Esophagus squamous epithelium (tissue), 5 donors: Measurements from ENCODE around the gene ATP2B3. TPM values are rescaled to one million over a fixed set of nuclear protein-coding genes. Genes with fewer than 3 reads are reported as not detected.

ENCODE experiments used
- DNase-seq: peaks from one replicate; lab custom pipeline; 2025; lab: John Stamatoyannopoulos, UW
- H3K27ac ChIP-seq, 4 donors: fragments of 200-600 bp; sonication (generic); one replicate each; pipeline ENCODE4 v1.5.1; 2016 to 2019; ENCODE audit warnings: mild to moderate bottlenecking in 1 of 4
- H3K27me3 ChIP-seq, 4 donors: fragments of 200-600 bp; sonication (generic); 1 replicate in 3 of 4; 2 replicates in 1 of 4; pipeline versions ENCODE4 v1.5.1 to v1.6.0; 2017 to 2021; ENCODE audit warnings: antibody characterized with exemption in 1 of 4
- H3K36me3 ChIP-seq, 3 donors: fragments of 200-600 bp; sonication (generic); one replicate each; pipeline ENCODE4 v1.5.1; 2016 to 2019
- H3K4me1 ChIP-seq, 3 donors: fragments of 200-600 bp; sonication (generic); one replicate each; pipeline ENCODE4 v1.5.1; 2017 to 2019
- H3K4me3 ChIP-seq, 4 donors: fragments of 200-600 bp; sonication (generic); 1 replicate in 3 of 4; 2 replicates in 1 of 4; pipeline ENCODE4 v1.5.1; 2016 to 2019; ENCODE audit warnings: mild to moderate bottlenecking in 2 of 4, moderate library complexity in 1 of 4
- H3K9me3 ChIP-seq, 3 donors: fragments of 200-600 bp; sonication (generic); one replicate each; pipeline ENCODE4 v1.5.1; 2016 to 2019
- POLR2A ChIP-seq, 4 donors: fragments of 450-650 bp; IDR thresholded peaks; one replicate each; pipeline ENCODE4 v1.6.1; 2017; ENCODE audit warnings: antibody characterized with exemption in 4 of 4, mild to moderate bottlenecking in 4 of 4, moderate library complexity in 3 of 4
- WGBS, 2 donors: methylation state at CpG; one replicate each; pipeline ENCODE4 v1.1.5; 2018; 5-methylcytosine and 5-hydroxymethylcytosine counted together
- intact Hi-C: fragments of 100-400 bp; cut with DNase I; formaldehyde crosslinking; loops from one replicate; pipeline ENCODE4 v1.15.0; 2022
- total RNA-seq, 4 donors: library from RNA; depleted of rRNA; stranded (reverse); fragments of >200 nt; gene quantifications; one replicate each; pipeline ENCODE4 v1.1.0, GENCODE V29; 2016
- TF ChIP-seq, protein P1 (sequence below), 6 experiments: fragments of 450-650 bp in 4 of 6; fragments of 200-600 bp in 2 of 6; sonication (generic) in 2 of 6; IDR thresholded peaks; one replicate each; pipeline ENCODE4 v1.5.1; 2016 to 2019; ENCODE audit warnings: antibody characterized with exemption in 6 of 6, mild to moderate bottlenecking in 4 of 6, moderate library complexity in 4 of 6
- donor health status: DM: yes; HTN: yes; CAD: no.

ATP2B3 gene
- total RNA-seq, 4 donors from 2014 or later, result not detected

DNA sequence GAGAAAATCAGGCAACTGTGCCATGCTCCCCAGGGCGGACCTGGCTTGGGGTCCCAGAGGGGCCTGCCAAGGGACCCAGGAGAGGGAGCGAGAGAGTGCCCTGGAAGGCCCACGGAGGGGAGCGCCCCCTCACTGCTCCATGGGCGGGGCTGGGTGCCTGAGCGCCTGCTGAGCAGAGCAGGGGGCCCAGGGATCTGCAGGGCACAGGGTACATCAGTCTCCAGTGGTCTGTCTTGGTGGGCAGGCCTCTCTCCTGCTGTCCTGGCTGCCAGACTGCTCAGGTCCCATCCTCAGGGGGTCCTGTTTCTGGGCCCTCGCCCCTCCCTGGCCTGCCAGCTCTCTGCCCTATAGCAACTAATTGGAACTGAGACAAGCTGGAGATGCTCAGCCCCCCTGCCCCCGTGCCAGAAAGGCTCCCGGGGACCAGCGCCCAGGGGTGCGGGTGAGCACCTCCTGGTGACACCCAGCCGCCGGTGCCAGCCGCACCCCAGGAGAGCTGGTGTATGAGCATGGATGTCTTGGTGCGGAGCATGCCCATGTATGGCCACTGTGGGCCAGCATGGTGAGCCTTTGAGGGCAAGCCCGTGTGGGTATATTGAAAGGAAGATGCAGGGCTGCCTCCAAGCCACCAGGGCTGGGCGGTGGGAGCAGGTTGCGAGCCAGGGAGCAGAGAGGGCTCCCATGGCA, 21.4 kb upstream of the ATP2B3 start:
- Histone ChIP-seq H3K4me1 (peaks cover 0 to 58% (median 7%) of the 10 kb centered on the region in 3 donors), H3K4me3 (peak overlapping the region in 3 of 4 donors; percentile 26 to 57 (median 30))

DNA sequence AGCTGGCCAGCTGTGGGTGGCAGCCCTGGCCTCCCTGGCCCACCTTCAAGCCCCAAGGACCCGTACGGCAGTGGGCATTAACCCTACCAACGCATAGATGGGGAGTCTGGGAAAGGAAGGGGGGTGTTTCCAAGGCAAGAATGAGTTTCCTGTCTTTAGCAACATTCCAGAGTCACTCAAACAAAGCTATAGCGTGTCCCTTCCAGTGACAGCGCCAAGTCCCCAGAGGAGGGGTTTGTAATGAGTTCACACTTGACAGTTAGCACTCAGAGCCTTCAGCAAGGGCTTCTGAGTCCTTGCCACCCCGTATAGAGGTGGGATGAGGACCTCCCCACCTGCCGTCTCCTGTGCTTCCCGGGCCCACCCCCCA, 20.9 kb upstream of the ATP2B3 start:
- intact Hi-C loops, result no loop called here
- H3K27ac ChIP-seq, result peak overlapping the region in 2 of 4 donors; percentile 52 to 64
- no peaks in the 10 kb centered on the region for H3K9me3 ChIP-seq
- H3K4me1 ChIP-seq, result peaks cover 0 to 60% (median 5%) of the 10 kb centered on the region in 3 donors
- H3K27me3 ChIP-seq, result peaks cover 0 to 13% (median 0%) of the 10 kb centered on the region in 4 donors
- H3K36me3 ChIP-seq, result no peaks in the 10 kb centered on the region
- no peak for DNase-seq
- 43 to 52% methylated on average over 2 to 3 of the region's 8 CpGs for WGBS, 2 donors
- TF ChIP-seq, protein P1, sequence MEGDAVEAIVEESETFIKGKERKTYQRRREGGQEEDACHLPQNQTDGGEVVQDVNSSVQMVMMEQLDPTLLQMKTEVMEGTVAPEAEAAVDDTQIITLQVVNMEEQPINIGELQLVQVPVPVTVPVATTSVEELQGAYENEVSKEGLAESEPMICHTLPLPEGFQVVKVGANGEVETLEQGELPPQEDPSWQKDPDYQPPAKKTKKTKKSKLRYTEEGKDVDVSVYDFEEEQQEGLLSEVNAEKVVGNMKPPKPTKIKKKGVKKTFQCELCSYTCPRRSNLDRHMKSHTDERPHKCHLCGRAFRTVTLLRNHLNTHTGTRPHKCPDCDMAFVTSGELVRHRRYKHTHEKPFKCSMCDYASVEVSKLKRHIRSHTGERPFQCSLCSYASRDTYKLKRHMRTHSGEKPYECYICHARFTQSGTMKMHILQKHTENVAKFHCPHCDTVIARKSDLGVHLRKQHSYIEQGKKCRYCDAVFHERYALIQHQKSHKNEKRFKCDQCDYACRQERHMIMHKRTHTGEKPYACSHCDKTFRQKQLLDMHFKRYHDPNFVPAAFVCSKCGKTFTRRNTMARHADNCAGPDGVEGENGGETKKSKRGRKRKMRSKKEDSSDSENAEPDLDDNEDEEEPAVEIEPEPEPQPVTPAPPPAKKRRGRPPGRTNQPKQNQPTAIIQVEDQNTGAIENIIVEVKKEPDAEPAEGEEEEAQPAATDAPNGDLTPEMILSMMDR (IDR thresholded peaks at IDR 0.05), result no peak
- TF ChIP-seq POLR2A (IDR thresholded peaks at IDR 0.05), result no peak
- H3K4me3 ChIP-seq, result peak overlapping the region in 3 of 4 donors; percentile 26 to 57 (median 30)

More for the DNA sequence above, 21.4 kb upstream of the ATP2B3 start:
- DNase-seq, result no peak
- Histone ChIP-seq H3K27ac (peak overlapping the region in 2 of 4 donors; percentile 52 to 64), H3K27me3 (peaks cover 0 to 13% (median 0%) of the 10 kb centered on the region in 4 donors), H3K36me3 (no peaks in the 10 kb centered on the region), H3K9me3 (no peaks in the 10 kb centered on the region)
- TF ChIP-seq POLR2A (IDR thresholded peaks at IDR 0.05), result no peak
- intact Hi-C loops, result no loop called here
- WGBS, 2 donors, result 95% methylated on average over 4 of the region's 18 CpGs; no CpG with 5 or more reads in 1 of the 2 donors

DNA sequence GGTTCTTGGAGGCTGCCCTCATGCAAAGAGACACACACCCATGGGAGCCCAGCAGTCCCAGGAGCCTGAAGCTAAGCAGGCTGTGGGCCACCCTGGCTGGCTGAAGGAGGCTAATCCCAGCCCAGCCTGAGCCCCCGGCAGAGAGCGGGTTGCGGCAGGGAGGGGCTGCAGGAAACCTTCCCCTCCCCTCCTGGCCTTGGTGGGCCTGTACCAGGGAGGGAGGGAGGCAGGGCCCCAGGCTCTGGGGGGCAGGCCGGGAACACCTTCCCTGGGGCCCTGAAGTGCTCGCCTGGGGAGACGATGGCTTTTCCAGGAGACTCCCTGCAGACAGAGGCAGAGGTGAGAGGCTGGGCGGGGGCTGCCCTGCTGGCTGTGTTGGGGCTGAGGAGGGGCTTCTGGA, 19.0 kb upstream of the ATP2B3 start:
- TF ChIP-seq, protein P1 (IDR thresholded peaks at IDR 0.05), result no peak
- TF ChIP-seq POLR2A (IDR thresholded peaks at IDR 0.05), result no peak
- WGBS, 2 donors, result 90% methylated on average over 2 of the region's 7 CpGs; no CpG with 5 or more reads in 1 of the 2 donors
- Histone ChIP-seq H3K9me3 (no peaks in the 10 kb centered on the region), H3K4me3 (no peak overlapping the region), H3K27ac (no peak overlapping the region), H3K4me1 (peaks cover 0 to 71% (median 4%) of the 10 kb centered on the region in 3 donors), H3K36me3 (no peaks in the 10 kb centered on the region), H3K27me3 (peaks cover 0 to 13% (median 0%) of the 10 kb centered on the region in 4 donors)
- intact Hi-C loops, result no loop called here
- DNase-seq, result no peak

DNA sequence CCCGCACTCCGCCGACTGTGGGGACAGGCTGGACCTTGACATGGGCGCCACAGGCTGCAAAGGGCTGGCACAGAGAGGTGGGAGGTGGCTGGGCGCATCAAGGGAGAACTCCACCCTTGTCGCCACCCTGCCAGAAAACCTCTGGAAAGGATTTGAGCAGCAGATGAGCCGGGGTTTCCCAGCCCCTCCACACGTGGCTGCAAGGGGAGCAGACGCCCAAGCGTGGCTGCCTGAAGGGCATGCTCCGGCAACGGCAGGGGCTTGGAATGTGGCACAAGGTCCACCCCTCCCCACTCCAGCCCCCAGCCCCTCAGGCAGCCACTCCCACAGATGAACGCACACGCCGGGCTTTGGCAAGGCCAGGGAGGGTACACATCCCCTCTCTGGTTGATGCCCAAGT, 18.1 kb upstream of the ATP2B3 start:
- Histone ChIP-seq H3K4me1 (peaks cover 0 to 62% (median 4%) of the 10 kb centered on the region in 3 donors), H3K9me3 (no peaks in the 10 kb centered on the region), H3K27ac (no peak overlapping the region), H3K4me3 (no peak overlapping the region), H3K27me3 (peaks cover 0 to 10% (median 0%) of the 10 kb centered on the region in 4 donors), H3K36me3 (no peaks in the 10 kb centered on the region)
- DNase-seq, result no peak
- intact Hi-C loops, result no loop called here
- WGBS, 2 donors, result 50% methylated on average over 2 of the region's 15 CpGs; no CpG with 5 or more reads in 1 of the 2 donors
- TF ChIP-seq, protein P1 (IDR thresholded peaks at IDR 0.05), result no peak

DNA sequence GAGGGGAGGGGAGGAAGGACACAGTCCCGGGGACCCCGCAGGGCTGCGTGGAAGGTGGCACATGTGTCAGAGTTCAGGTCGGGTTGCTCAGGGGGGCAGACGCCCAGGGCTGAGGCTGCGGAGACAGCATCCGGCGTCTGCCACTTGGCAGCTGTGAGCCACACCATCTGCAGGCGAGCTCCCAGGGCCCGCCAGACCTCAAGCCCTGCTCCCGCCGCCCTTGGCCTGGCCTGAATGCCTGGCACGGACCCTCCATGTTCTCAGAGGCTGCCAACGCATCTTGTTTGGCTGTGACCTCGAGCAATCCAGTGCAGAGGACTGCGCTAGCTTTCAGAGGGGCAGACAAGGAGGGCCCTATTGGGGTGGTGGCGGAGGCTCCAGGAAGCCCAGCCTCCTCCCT, 17.6 kb upstream of the ATP2B3 start:
- intact Hi-C loops, result loop anchor here (10.0 kb wide), 1 partner anchor 465 kb away; no protein-coding TSS in a partner anchor
- WGBS, 2 donors, result 33 to 49% methylated on average over 3 to 4 of the region's 17 CpGs
- TF ChIP-seq POLR2A (IDR thresholded peaks at IDR 0.05), result no peak
- TF ChIP-seq, protein P1 (IDR thresholded peaks at IDR 0.05), result no peak
- H3K4me1 ChIP-seq, result peaks cover 0 to 57% (median 4%) of the 10 kb centered on the region in 3 donors
- H3K4me3 ChIP-seq, result no peak overlapping the region
- H3K36me3 ChIP-seq, result no peaks in the 10 kb centered on the region
- no peak overlapping the region for H3K27ac ChIP-seq
- DNase-seq, result no peak
- no peaks in the 10 kb centered on the region for H3K9me3 ChIP-seq
- H3K27me3 ChIP-seq, result peaks cover 0 to 10% (median 0%) of the 10 kb centered on the region in 4 donors
